ENCODE results near the gene UNC80.

UNC80 gene

DNA sequence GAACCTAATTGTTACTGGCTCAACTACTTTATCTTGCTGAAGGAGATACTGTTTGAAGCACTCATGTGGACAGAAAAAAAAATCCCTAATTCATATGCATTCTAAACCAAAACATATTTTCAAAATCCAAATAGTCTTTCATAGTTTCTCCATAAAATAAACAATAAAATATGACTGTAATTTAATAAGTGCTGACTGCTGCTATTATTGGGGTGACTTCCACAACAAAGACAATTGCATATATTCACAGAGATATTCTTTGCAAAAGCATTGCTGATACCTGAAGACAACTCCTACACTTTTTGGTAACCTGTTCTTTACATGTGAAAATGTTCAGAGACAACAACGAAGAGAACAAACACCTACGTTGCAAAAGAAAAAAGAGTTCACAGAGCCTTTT is 157.7 kb downstream of the UNC80 start:
- Histone ChIP-seq H3K27me3 (ENCODE audit: control insufficient read depth in 5 of 5, insufficient read depth in 4 of 5, low read length in 5 of 5) (peaks cover 0 to 4% (median 0%) of the 10 kb centered on the region in 5 donors), H3K4me3 (ENCODE audit: low read depth in 1 of 5, low read length in 5 of 5) (no peak overlapping the region), H3K9ac (ENCODE audit: low read length in 5 of 5) (no peak overlapping the region), H3K4me1 (ENCODE audit: control insufficient read depth in 5 of 5, insufficient read depth in 5 of 5, low read length in 5 of 5) (no peaks in the 10 kb centered on the region), H3K27ac (ENCODE audit: low read depth, low read length) (no peak overlapping the region), H3K36me3 (ENCODE audit: control insufficient read depth in 5 of 5, insufficient read depth in 5 of 5, low read length in 5 of 5) (no peaks in the 10 kb centered on the region), H3K9me3 (ENCODE audit: control insufficient read depth in 5 of 5, low read length in 5 of 5) (no peaks in the 10 kb centered on the region)

- Histone ChIP-seq H3K4me3 (ENCODE audit: low read depth in 1 of 5, low read length in 5 of 5) (no peak overlapping the region), H3K36me3 (ENCODE audit: control insufficient read depth in 5 of 5, insufficient read depth in 5 of 5, low read length in 5 of 5) (no peaks in the 10 kb centered on the region), H3K9ac (ENCODE audit: low read length in 5 of 5) (no peak overlapping the region), H3K27me3 (ENCODE audit: control insufficient read depth in 5 of 5, insufficient read depth in 4 of 5, low read length in 5 of 5) (no peaks in the 10 kb centered on the region), H3K27ac (ENCODE audit: low read depth, low read length) (no peak overlapping the region), H3K4me1 (ENCODE audit: control insufficient read depth in 5 of 5, insufficient read depth in 5 of 5, low read length in 5 of 5) (no peaks in the 10 kb centered on the region), H3K9me3 (ENCODE audit: control insufficient read depth in 5 of 5, low read length in 5 of 5) (no peaks in the 10 kb centered on the region)
These were observed 162.2 kb downstream of the UNC80 start for GRCh38 chr2:209933499-209934483.

- Histone ChIP-seq H3K4me1 (ENCODE audit: control insufficient read depth in 5 of 5, insufficient read depth in 5 of 5, low read length in 5 of 5) (no peaks in the 10 kb centered on the region), H3K9me3 (ENCODE audit: control insufficient read depth in 5 of 5, low read length in 5 of 5) (no peaks in the 10 kb centered on the region), H3K27ac (ENCODE audit: low read depth, low read length) (no peak overlapping the region), H3K36me3 (ENCODE audit: control insufficient read depth in 5 of 5, insufficient read depth in 5 of 5, low read length in 5 of 5) (no peaks in the 10 kb centered on the region), H3K9ac (ENCODE audit: low read length in 5 of 5) (no peak overlapping the region), H3K27me3 (ENCODE audit: control insufficient read depth in 5 of 5, insufficient read depth in 4 of 5, low read length in 5 of 5) (no peaks in the 10 kb centered on the region), H3K4me3 (ENCODE audit: low read depth in 1 of 5, low read length in 5 of 5) (no peak overlapping the region)
These were observed 164.6 kb downstream of the UNC80 start for GRCh38 chr2:209936106-209936666.

GRCh38 chr2:209937893-209938292 is 166.3 kb downstream of the UNC80 start:
- Histone ChIP-seq H3K4me1 (ENCODE audit: control insufficient read depth in 5 of 5, insufficient read depth in 5 of 5, low read length in 5 of 5) (no peaks in the 10 kb centered on the region), H3K36me3 (ENCODE audit: control insufficient read depth in 5 of 5, insufficient read depth in 5 of 5, low read length in 5 of 5) (no peaks in the 10 kb centered on the region), H3K27me3 (ENCODE audit: control insufficient read depth in 5 of 5, insufficient read depth in 4 of 5, low read length in 5 of 5) (no peaks in the 10 kb centered on the region), H3K9ac (ENCODE audit: low read length in 5 of 5) (no peak overlapping the region), H3K27ac (ENCODE audit: low read depth, low read length) (no peak overlapping the region), H3K9me3 (ENCODE audit: control insufficient read depth in 5 of 5, low read length in 5 of 5) (no peaks in the 10 kb centered on the region), H3K4me3 (ENCODE audit: low read depth in 1 of 5, low read length in 5 of 5) (no peak overlapping the region)

DNA sequence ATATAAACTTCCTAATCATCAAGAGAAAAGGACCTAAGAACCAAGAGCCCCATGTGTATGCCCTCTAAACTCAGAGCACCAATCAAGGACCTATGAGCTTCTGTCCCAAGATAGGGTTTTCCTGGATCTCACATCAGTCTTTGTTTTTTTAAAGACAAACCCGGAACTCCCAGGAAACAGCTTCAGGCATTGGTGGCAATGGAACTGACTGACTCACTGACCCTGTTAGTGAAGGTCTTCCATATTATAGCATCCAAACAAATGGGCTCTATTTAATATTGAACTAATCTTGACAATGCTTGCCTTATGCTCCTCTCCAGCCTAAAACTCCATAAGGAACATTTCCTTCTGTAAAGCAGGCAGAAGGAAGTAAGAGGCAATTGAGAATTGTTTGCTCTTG is 167.3 kb downstream of the UNC80 start:
- no peaks in the 10 kb centered on the region for H3K9me3 ChIP-seq (ENCODE audit: control insufficient read depth in 5 of 5, low read length in 5 of 5)
- H3K27me3 ChIP-seq (ENCODE audit: control insufficient read depth in 5 of 5, insufficient read depth in 4 of 5, low read length in 5 of 5), result no peaks in the 10 kb centered on the region
- no peaks in the 10 kb centered on the region for H3K36me3 ChIP-seq (ENCODE audit: control insufficient read depth in 5 of 5, insufficient read depth in 5 of 5, low read length in 5 of 5)
- no peaks in the 10 kb centered on the region for H3K4me1 ChIP-seq (ENCODE audit: control insufficient read depth in 5 of 5, insufficient read depth in 5 of 5, low read length in 5 of 5)
- H3K4me3 ChIP-seq (ENCODE audit: low read depth in 1 of 5, low read length in 5 of 5), result no peak overlapping the region
- H3K27ac ChIP-seq (ENCODE audit: low read depth, low read length), result no peak overlapping the region
- no peak overlapping the region for H3K9ac ChIP-seq (ENCODE audit: low read length in 5 of 5)

DNA sequence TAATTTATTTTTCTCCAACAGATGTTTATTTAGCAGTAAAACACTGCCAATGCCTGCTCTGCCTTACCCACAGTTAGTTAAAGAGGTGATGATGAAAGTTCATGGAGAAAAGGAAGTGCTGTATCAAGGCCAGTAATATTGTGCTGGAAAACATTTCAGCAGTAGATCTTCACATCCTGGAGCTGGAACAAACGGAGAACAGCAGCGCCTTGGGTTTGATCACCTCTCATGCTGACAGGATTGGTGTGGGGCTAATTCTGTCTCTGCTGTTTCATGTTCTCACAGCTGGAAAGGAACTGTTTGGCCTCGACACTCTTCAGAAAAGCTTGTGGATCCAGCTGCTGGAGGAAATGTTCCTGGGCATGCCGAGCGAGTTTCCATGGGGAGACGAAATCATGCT is 169.3 kb downstream of the UNC80 start:
- no peak overlapping the region for H3K27ac ChIP-seq (ENCODE audit: low read depth, low read length)
- H3K9me3 ChIP-seq (ENCODE audit: control insufficient read depth in 5 of 5, low read length in 5 of 5), result no peaks in the 10 kb centered on the region
- H3K4me1 ChIP-seq (ENCODE audit: control insufficient read depth in 5 of 5, insufficient read depth in 5 of 5, low read length in 5 of 5), result no peaks in the 10 kb centered on the region
- H3K9ac ChIP-seq (ENCODE audit: low read length in 5 of 5), result no peak overlapping the region
- H3K27me3 ChIP-seq (ENCODE audit: control insufficient read depth in 5 of 5, insufficient read depth in 4 of 5, low read length in 5 of 5), result no peaks in the 10 kb centered on the region
- no peak overlapping the region for H3K4me3 ChIP-seq (ENCODE audit: low read depth in 1 of 5, low read length in 5 of 5)
- H3K36me3 ChIP-seq (ENCODE audit: control insufficient read depth in 5 of 5, insufficient read depth in 5 of 5, low read length in 5 of 5), result no peaks in the 10 kb centered on the region

DNA sequence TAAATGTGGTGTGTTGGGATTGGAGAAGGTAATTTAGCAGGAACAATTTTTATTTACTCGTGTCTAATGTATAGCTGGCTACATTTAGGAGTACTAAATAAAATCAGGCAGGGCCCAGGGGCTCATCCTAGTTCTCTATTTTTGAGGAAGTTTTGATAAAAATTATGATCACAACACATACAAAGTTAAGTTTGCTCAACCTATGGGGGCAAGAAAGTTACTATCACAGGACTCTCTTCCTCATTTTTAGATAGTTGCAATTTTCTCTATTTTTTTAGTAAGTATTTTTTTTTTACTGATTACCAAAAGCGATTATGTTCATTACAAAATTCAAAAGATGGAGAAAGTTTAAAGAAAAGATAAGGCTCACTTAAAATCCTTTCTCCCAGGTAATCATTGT is 170.8 kb downstream of the UNC80 start:
- Histone ChIP-seq H3K27ac (ENCODE audit: low read depth, low read length) (no peak overlapping the region), H3K4me1 (ENCODE audit: control insufficient read depth in 5 of 5, insufficient read depth in 5 of 5, low read length in 5 of 5) (no peaks in the 10 kb centered on the region), H3K9ac (ENCODE audit: low read length in 5 of 5) (no peak overlapping the region), H3K27me3 (ENCODE audit: control insufficient read depth in 5 of 5, insufficient read depth in 4 of 5, low read length in 5 of 5) (no peaks in the 10 kb centered on the region), H3K36me3 (ENCODE audit: control insufficient read depth in 5 of 5, insufficient read depth in 5 of 5, low read length in 5 of 5) (no peaks in the 10 kb centered on the region), H3K9me3 (ENCODE audit: control insufficient read depth in 5 of 5, low read length in 5 of 5) (no peaks in the 10 kb centered on the region), H3K4me3 (ENCODE audit: low read depth in 1 of 5, low read length in 5 of 5) (no peak overlapping the region)

DNA sequence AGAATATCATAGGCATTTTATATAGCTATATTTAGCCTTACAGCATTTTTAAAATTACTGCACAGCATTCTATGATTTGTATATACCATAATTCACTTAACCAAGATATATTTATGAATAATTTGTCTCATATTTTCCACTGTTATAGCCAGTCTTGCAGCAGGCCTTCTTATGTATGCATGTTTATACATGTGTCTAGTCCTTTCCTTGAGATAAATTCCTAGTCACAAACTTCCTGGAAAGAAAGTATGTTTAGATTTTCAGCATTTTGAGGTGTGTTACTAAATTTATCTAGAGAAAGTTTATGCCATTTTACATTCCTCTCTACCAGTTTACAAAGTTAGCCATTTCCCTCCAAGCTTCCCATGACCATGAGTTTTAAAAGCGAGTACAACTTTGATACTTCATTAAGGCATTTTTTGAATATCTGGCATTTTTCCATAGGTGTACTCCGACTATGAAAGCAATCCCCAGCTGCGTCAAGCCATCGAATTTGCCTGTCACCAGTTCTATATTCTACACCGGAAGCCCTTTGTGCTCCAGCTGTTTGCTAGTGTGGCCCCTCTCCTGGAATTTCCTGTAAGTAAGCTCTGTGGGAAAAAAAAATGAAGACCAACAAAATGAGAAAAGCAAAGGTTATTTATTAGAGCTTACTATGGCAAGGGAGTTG is 171.4 kb downstream of the UNC80 start:
- H3K9me3 ChIP-seq (ENCODE audit: control insufficient read depth in 5 of 5, low read length in 5 of 5), result no peaks in the 10 kb centered on the region
- H3K36me3 ChIP-seq (ENCODE audit: control insufficient read depth in 5 of 5, insufficient read depth in 5 of 5, low read length in 5 of 5), result no peaks in the 10 kb centered on the region
- no peak overlapping the region for H3K4me3 ChIP-seq (ENCODE audit: low read depth in 1 of 5, low read length in 5 of 5)
- no peaks in the 10 kb centered on the region for H3K27me3 ChIP-seq (ENCODE audit: control insufficient read depth in 5 of 5, insufficient read depth in 4 of 5, low read length in 5 of 5)
- no peak overlapping the region for H3K9ac ChIP-seq (ENCODE audit: low read length in 5 of 5)
- H3K4me1 ChIP-seq (ENCODE audit: control insufficient read depth in 5 of 5, insufficient read depth in 5 of 5, low read length in 5 of 5), result no peaks in the 10 kb centered on the region
- H3K27ac ChIP-seq (ENCODE audit: low read depth, low read length), result no peak overlapping the region

DNA sequence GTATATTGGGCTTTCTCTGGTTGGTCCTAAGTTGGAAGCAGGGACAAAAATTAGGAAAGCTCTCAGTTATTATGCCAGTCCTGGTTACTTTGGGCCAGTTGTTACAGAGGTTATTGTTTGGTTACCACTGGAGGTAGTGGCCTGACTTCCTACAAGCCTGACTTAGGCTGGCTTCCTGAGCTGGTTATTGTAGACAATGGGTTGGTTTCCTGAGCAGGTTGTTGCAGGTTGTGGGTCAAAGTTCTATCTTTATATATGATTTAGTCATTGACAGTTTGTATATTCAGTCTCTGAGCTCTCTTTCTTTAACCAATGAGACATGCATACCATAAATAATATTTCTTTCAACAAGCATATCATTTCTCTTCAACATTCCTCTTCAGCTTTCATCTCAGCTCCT is 172.1 kb downstream of the UNC80 start:
- Histone ChIP-seq H3K9ac (ENCODE audit: low read length in 5 of 5) (no peak overlapping the region), H3K27ac (ENCODE audit: low read depth, low read length) (no peak overlapping the region), H3K4me1 (ENCODE audit: control insufficient read depth in 5 of 5, insufficient read depth in 5 of 5, low read length in 5 of 5) (no peaks in the 10 kb centered on the region), H3K9me3 (ENCODE audit: control insufficient read depth in 5 of 5, low read length in 5 of 5) (no peaks in the 10 kb centered on the region), H3K36me3 (ENCODE audit: control insufficient read depth in 5 of 5, insufficient read depth in 5 of 5, low read length in 5 of 5) (no peaks in the 10 kb centered on the region), H3K27me3 (ENCODE audit: control insufficient read depth in 5 of 5, insufficient read depth in 4 of 5, low read length in 5 of 5) (no peaks in the 10 kb centered on the region), H3K4me3 (ENCODE audit: low read depth in 1 of 5, low read length in 5 of 5) (no peak overlapping the region)

- Histone ChIP-seq H3K9me3 (ENCODE audit: control insufficient read depth in 5 of 5, low read length in 5 of 5) (no peaks in the 10 kb centered on the region), H3K36me3 (ENCODE audit: control insufficient read depth in 5 of 5, insufficient read depth in 5 of 5, low read length in 5 of 5) (no peaks in the 10 kb centered on the region), H3K27me3 (ENCODE audit: control insufficient read depth in 5 of 5, insufficient read depth in 4 of 5, low read length in 5 of 5) (no peaks in the 10 kb centered on the region), H3K9ac (ENCODE audit: low read length in 5 of 5) (no peak overlapping the region), H3K4me3 (ENCODE audit: low read depth in 1 of 5, low read length in 5 of 5) (no peak overlapping the region), H3K4me1 (ENCODE audit: control insufficient read depth in 5 of 5, insufficient read depth in 5 of 5, low read length in 5 of 5) (no peaks in the 10 kb centered on the region), H3K27ac (ENCODE audit: low read depth, low read length) (no peak overlapping the region)
These were observed 174.9 kb downstream of the UNC80 start for GRCh38 chr2:209946539-209946938.

All from subcutaneous abdominal adipose tissue (tissue), 5 donors.